ENCODE data around the gene ANXA4.

- TF ChIP-seq, protein P1, sequence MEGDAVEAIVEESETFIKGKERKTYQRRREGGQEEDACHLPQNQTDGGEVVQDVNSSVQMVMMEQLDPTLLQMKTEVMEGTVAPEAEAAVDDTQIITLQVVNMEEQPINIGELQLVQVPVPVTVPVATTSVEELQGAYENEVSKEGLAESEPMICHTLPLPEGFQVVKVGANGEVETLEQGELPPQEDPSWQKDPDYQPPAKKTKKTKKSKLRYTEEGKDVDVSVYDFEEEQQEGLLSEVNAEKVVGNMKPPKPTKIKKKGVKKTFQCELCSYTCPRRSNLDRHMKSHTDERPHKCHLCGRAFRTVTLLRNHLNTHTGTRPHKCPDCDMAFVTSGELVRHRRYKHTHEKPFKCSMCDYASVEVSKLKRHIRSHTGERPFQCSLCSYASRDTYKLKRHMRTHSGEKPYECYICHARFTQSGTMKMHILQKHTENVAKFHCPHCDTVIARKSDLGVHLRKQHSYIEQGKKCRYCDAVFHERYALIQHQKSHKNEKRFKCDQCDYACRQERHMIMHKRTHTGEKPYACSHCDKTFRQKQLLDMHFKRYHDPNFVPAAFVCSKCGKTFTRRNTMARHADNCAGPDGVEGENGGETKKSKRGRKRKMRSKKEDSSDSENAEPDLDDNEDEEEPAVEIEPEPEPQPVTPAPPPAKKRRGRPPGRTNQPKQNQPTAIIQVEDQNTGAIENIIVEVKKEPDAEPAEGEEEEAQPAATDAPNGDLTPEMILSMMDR (IDR thresholded peaks at IDR 0.05), result no peak
- TF ChIP-seq POLR2A (IDR thresholded peaks at IDR 0.05) (no peak), POLR2AphosphoS5 (IDR thresholded peaks at IDR 0.05) (no peak), EP300 (IDR thresholded peaks at IDR 0.05) (no peak)
Measured at GRCh38 chr2:69701100-69701945, 40.6 kb upstream of the ANXA4 start.
